HG03354 (cell line): ENCODE results near the gene POFUT2.

Source experiments
- ATAC-seq: cut with Tn5 transposase; IDR thresholded peaks from one replicate; pipeline ENCODE4 v1.9.1; 2021; ENCODE audit warnings: mild to moderate bottlenecking; ENCODE audit not compliant: unreplicated experiment, poor library complexity, severe bottlenecking

Gene POFUT2

GRCh38 chr21:45286671-45287437 lies 841 bp downstream of the POFUT2 start:
- no peak for ATAC-seq

DNA sequence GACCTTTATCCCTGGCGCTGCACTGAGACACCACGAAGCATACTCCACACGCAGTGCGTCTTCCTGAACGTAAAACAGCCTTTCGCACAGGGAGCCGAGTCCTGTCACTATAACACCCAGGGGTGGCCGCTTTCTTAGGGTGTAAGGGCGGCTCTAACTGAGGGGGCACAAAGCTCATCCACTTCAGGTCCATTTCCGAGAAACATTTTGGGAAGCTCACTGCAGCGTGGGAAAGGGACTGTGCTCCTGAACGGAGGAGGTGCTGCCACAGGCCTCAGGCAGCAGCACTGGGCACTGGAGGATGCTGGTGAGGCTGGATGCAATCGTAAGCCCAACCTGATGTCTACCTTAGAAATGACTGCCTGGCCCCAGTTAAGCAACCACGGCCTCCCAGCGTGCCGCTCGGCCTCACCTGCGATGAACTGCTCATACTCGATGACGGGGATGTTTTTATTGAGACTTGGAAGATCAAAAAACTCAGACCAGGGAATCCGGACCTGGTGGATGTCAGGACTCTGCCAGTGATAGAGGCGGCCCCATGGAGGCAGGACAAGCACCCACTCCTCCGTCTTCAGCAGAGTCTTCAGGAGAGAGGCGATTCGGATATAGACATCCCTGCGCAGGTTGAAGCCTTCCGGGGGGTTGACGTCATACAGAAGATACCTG lies 2.3 kb downstream of the POFUT2 start:
- no peak for ATAC-seq

DNA sequence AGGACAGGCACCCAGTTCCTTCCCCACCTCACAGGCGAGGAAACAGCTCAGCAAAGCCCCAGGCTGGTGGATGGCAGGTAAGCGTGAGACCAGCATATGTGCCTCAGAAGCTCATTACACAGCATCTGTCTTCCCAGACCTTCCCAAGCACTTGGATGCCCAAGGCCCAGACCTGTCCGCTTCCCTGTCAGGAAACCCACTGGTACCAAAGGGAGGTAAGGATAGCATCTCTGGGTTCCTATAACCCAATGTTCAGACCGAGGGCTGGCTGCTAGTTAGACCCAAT lies 3.3 kb downstream of the POFUT2 start:
- ATAC-seq, result no peak

DNA sequence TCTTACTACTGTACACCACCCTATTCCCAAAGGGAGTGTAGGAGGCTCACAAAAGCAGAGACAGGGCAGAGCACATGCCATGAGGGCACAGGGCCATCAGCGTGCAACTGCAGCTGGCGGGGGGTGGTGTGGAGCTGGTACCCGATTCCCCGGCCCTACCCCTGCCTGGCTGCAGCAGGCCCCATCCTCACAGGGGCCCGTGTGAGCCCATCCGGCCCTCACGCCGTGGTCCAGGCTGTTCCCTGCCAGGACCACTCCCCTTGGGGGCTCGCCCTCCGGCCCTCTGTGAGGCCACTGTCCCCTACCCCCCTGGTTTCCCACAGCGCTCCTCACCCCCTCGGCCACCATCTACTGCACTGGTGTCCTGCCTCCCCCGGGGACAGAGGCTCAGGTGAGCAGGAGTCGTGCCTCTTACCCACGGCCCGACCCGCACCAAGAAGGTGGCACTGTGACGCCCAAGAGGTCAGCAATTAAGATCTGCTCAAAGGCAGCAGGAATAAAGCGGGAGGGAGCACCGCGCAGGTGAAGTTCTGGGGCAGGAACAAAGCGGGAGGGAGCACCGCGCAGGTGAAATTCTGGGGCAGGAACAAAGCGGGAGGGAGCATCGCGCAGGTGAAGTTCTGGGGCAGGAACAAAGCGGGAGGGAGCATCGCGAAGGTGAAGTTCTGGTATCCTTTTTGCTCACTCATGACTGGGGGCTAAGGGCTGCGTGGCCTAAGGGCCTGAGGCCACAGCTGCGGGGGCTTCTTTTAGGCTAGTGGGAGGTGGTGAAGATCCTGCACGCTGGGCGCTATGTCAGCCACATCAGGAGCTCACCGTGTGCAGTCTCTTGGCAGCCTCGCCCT lies 3.9 kb downstream of the POFUT2 start:
- ATAC-seq, result no peak

- ATAC-seq, result no peak
Observed at GRCh38 chr21:45283035-45283610, 4.6 kb downstream of the POFUT2 start.

DNA sequence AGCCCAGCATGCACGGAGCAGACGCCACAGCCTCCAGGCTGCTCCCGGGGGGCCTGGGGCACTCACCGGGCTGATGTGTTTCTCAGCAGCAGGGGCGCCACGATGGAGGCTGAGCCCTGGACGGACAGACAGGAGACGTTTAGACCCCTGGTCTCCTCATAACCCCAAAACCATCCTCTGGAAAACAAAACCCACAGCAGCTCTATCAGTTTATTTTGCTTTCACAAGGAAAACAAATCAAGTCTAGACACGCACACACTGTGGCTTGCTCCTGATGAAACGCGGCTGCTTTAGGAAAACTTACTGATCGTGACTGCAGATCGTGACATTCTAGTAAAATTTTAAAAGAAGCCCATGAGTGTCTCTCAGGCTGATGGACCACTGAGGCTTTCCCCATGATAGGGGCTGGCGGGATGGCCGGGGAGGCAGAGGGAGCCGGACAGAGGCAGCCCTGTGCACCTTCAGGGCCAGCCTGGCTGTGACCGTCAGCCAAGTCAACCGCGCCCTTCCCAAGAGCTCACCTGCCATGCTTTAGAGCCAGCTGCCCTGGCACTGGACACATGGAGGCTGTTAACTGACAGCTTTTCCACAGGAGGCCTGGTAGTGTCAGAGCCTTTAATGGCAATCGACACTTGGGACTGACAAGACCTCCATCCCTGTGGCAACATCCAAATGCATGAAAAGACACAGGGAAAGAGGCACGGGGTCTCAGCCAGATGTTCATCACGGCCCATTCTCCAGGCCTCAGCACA lies 5.2 kb downstream of the POFUT2 start:
- no peak for ATAC-seq

DNA sequence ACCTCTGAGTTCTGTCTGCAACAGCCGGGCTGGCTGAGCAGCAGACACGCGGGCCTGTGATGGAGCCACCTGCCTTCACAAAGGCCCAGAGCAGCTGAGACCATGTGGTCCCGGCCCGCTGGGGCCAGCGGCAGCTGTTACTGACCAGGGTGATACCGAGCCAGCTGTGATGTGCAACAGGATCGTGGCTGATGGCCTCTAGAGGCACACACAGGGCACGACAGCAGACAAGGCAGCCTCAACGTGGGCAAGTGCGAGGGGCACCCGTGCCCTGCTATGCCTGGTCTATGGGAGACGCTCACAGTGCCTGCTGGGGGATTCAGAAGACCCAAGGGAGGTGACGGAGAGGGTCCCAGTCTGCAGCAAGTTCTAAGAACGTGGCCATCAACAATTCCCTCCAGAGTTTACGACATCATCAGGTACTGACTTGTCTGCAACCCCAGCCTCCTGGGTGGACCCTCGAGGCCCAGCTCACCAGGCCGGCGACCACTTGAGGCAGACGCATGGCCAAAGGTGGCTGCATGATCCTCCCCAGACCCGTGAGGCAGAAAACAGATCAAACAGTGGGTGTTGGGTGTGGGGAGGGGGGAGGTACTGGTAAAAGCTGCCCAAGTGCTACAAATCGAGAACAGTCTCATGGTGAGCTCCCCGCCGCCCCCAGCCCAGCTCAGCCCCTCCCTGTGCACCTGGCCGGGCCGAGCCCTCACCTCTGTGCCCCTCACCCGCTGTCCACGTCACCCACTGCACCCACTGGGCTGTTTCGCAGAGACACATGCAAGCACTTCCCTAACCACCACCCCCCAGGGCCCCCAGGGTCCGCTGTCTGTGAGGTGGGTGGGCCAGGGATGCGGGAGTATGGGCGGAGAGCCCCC lies 6.0 kb downstream of the POFUT2 start:
- no peak for ATAC-seq

DNA sequence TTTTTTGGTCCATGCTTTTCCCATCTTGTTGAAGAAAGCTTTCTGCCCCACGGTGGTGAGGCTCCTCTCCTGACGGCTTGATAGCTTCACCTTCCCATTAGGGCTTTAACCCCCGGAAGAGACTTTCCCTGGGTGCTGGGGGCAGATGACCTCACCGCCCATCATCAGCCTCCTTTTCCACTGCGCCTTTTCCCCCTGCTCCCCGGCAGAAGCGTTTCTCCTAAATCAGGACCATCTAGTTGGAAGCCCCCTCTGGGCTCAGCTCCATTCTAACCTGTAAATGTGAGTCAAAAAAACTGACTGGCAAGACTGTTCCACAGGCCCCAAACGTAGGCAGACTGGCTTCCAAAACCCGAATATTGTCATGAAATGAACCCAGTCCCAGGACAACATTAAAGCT lies 6.7 kb downstream of the POFUT2 start:
- no peak for ATAC-seq

DNA sequence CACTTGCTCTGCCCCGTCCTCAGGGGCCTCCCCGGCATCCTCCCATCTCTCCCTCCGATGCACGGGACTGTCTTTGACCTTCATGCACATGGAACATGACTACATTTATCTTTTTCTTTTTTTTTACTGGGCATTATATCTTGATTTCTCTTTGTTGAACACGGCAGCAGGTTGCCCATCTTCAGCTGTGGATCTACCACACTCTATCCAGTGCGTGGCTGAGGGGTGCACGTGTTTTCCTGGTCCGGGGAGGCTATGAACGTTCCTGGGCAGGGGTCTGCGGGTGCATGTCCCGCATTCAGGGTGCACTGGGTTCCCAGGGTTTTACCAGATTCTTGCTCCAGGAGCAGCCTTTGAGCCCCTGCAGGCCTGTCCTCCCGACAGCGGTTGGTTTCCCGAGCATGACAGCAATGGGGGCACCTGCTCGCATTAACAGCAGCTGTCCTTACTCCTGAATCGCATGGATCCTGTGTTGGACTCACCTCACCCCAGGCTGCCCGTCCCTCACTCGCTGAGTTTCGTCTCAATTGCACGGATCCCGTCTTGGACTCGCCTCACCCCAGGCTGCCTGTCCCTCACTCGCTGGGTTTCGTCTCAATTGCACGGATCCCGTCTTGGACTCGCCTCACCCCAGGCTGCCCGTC lies 7.4 kb downstream of the POFUT2 start:
- ATAC-seq, result no peak

DNA sequence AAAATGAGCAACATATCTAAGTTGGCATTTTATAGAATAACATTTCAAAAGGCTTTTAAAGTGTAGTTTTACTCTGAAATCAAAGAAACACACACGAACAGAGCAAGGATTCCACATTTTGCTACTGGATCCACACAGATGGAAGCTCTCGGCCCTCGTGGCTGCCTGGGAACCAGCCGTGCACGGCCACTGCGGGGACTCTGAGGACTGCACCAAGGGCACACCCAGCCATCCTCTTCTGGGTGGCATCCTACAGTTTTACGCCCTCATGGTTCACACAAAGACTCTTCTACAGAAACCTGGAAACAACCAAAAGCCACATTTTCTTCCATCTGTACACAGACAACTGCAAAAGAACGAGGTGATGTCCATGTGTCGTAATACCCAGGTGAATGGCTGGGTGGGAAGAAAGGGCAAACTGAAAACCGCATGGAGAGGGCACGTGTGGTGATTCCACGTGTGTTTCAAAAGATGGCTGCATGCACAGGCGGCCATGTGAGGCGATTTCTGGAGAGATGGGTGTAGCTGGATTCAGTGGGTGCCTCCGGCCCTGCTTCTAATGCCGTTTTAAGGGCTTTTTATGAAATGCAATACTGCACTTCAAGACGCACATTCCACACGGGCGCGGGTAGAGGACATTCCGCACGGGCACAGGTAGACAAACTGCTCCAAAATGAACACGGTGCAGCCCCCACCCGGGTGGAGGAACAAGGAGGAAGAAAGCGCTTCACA lies 8.1 kb downstream of the POFUT2 start:
- ATAC-seq, result no peak

DNA sequence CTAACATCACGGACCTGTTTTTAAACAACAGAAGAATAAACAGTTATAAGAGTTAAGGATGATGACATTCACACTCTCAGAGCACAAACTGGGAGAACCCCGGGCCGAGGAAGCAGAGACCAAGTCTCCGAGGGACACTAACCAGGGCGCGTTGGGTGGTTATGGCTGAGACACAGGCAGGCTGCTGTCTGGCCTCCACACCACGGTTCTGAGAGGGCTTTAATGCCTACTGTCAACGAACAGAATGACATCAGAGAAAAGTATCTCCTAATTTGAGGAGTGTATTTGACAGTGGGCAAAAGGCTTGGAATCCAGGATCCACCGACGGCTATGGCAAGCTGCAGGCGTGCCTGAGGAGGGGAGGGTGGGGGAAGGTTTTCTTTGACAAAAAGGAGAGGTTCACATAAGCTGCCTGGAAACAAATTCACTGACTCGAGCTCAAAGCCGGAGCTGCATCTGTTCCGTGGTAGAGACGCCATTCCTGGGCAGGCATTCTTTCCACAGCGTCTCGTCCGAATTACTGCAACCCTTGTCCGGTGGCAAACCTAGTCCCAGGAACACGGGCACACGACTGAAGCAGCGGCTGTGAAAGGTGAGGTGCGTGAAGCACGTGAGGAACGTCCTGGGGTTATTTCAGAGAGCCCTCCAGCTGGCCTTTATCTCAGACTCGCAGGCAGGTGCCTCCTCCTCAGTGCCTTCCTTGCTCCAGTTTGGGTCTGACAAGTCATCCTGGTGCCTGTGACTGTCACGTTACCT lies 9.4 kb downstream of the POFUT2 start:
- no peak for ATAC-seq

DNA sequence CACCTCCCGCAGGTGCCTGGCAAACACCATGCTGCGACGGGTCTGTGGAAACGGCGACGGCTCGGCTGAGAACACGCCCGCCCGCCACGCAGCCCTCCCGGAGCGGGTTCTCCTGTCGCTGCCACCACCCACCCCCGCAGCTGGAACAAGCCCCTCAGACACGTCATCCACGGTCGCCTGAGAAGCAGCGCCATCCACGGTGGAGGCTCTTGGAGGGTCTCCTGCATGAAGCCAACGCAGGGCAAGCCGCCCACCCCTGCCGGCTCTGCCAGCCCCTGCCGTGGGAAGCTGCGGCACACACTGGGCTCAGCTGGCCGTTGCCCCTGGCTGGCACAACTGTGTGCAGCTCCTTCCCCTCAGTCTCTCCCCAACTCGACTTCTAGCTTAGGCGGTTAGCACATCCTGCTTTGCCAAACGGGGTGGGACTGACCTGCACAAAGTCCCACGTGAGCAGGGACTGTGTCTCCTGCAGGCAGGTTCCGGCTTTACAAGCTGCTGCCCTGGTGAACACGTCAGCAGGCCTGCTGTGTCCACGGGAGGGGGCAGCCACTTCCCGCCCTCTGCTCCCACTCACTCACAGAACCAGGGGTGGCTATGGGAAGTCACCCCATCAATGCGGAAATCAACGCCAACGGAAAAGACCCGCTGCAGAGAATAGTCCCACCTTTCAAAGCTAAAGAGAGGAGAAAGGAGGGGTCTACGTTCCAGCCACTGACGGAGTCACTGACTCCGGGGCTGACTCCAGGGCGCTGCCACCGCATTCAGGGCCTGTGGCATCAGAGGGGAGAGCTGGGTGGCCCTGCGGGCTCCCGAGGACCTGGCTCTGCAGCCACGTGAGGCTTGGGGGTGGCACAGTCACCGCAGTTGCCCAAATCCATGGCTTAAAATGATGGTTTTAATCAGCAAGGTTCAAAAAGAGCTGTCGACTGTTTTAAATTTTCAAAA lies 10.3 kb downstream of the POFUT2 start:
- ATAC-seq, result no peak

GRCh38 chr21:45276596-45276995 lies 11.1 kb downstream of the POFUT2 start:
- no peak for ATAC-seq

GRCh38 chr21:45270306-45270821 lies 17.3 kb downstream of the POFUT2 start:
- no peak for ATAC-seq

DNA sequence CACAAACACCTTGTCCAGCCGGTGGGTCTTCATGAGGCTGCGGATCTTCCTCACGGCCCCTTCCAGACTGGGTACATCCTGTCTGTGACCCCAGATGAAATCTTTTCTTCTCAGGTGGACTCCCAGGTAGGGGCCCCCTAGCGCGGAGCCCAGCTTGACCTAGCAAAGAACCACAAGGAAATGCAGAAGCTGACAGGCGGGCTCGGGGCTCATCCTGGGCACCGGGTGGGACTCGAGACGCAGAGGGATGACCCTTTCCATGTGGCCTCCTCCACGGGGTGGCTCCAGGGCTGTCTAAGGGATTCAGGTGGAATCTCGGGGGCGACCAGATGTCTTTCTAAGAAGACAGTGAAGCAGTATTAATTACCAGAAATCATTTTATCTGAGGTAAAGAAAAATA lies 17.8 kb downstream of the POFUT2 start:
- ATAC-seq, result no peak

DNA sequence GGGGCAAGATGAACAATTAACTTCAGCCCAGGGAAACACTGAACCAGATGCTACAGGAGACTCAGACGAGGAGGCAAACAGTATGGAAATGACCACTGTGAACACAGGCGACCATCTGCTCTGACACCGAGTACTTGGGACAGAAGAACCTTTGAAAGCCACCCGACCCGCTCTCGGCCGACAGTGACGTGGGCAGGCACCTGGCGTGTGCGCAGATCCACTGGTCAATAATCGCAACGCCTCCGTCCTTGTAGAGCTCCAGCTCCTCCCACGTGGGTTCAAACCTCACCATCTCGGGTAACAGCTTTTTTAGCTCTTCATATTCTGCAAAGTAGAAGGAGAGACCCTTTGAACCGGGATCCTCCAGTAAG lies 20.3 kb downstream of the POFUT2 start:
- ATAC-seq, result no peak
